Colon (tissue), 2 donors: ENCODE data around the gene DDRGK1.

ENCODE experiments used
- FAIRE-seq: peaks from 2 replicates; lab custom pipeline; 2012; peaks lifted over from hg19 to GRCh38; lab: Jason Lieb, UNC
- donor health status: control.
- donor health status: control.

Gene DDRGK1

DNA sequence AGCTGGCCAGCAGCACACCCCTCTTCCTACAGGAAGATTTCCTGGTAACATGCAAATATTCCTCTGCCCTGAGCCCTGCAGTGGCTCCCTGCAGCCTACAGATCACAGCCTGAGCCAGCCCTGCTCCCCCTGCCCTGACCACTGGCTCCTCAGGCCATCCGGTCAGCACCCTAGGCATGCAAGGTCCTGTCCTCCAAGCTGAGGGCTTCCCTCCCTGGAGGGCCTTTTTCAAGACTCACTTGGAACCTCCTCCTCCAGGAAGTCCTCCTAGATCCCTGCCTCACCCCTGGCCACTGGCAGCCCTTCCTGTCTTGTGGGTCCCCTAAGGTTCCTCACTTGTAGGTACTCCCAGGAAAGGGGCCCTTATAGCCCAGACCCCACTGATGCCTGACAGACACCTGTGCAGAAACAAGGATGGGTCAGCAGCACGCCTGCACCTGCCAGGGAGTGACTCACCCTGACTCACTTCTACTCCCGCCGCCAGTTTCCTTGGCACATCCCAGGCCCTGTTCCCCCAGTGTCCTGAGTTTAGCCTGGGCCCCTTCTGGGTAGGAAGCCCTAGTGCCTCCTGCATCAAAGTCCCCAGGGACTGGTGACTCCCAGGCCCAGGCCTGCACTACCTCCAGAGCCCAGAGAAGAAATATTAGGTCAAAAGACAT lies 31.3 kb upstream of the DDRGK1 start:
- FAIRE-seq: no peak

GRCh38 chr20:3233991-3234498 lies 29.6 kb upstream of the DDRGK1 start:
- FAIRE-seq: no peak

DNA sequence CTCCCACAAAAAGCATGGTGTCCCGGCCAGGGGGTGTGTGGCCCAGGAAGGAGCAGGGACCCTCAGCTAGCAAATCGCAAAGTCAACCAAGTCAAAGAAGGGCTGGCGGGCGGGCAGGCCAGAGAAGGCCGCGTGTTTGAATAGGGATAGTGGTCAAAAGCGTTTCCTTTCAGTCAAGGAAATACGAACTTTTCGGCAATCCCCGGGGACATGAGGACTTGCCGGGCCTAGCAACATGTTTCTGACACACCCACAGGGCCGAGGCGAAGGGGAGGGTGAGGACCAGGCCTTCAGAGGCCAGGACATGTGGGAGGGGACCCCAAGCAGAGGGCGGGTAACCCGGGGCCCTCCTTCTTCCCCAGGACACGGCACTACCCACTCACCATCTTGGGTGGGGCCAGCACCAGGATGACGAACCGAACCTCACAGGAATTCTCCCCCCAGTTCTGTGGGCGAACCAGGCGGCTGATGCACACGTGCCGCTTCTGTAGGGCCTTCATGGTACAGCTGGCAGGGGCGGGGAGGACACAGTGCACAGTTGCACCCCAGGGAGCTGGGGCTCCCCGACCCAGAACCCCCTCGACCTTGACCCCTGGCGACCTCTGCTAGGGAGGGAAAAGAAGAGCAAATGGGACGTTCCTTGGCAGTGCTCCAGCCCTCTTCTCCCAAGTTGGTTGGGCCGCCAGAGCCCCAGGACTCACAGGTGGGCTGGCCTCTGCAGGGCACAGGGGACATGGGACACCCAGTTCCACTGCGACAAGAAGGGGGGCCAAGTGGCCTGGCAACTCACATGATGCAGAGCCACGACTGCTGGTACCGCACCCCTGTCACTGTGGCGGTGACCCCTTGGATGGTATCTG lies 28.9 kb upstream of the DDRGK1 start:
- no peak for FAIRE-seq

GRCh38 chr20:3231889-3232588 lies 27.6 kb upstream of the DDRGK1 start:
- no peak for FAIRE-seq

DNA sequence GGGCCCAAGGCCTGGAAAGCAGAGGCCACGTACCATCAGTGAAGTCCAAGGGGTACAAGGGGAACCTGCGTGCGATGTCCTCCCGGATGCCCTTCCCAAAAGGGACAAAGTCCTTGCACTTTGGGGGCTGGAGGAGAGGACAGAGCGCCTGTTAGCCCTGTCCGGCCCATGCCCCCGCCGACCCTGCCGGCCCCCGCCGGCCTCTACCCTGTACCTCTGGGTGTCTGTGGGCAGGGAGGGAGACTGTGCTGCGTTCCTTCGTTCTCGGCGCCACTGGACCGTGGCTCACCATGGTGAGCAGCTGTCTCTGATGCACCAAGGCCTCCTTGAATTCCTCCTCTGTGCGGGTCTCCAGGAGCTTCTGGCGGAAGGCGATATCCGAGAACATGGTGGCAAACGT lies 26.6 kb upstream of the DDRGK1 start:
- no peak for FAIRE-seq

GRCh38 chr20:3229798-3230197 lies 25.3 kb upstream of the DDRGK1 start:
- FAIRE-seq: no peak

DNA sequence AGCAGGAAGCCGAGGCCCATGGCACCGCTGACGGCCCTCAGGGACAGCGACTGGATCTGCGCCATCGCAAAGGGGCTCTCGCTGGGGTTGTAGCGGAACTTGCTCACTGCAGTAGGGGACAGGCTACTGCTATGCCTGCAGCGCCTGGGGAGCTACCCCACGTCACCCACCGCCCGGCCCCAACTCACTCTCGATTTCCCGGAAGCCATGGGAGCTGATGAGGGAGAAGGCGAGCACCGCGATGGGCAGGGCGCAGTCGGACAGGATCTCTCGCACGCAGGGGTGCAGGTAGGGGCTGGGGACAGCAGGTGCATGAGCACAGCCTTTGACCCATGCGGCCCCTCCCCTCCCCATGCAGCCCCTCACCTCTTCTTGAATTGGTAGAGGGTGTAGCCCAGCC lies 24.7 kb upstream of the DDRGK1 start:
- no peak for FAIRE-seq

DNA sequence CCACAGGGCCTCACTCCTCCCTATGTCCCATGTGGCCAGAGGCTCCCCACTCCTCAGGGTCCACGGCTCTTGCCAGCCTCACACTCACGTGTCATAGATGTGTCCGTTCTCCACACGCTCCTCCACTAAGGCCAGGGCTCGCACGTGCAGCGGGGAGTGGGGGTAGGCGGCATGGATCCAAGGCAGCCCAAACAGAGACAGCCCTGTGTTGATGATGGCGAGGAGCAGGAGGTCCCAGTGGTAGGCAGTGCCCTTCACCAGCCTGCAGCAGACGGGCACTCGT lies 24.2 kb upstream of the DDRGK1 start:
- no peak for FAIRE-seq

- no peak for FAIRE-seq
Observed at GRCh38 chr20:3227936-3228749, 23.7 kb upstream of the DDRGK1 start.

- no peak for FAIRE-seq
Observed at GRCh38 chr20:3227506-3227905, 23.0 kb upstream of the DDRGK1 start.

- no peak for FAIRE-seq
Observed at GRCh38 chr20:3226864-3227263, 22.4 kb upstream of the DDRGK1 start.

DNA sequence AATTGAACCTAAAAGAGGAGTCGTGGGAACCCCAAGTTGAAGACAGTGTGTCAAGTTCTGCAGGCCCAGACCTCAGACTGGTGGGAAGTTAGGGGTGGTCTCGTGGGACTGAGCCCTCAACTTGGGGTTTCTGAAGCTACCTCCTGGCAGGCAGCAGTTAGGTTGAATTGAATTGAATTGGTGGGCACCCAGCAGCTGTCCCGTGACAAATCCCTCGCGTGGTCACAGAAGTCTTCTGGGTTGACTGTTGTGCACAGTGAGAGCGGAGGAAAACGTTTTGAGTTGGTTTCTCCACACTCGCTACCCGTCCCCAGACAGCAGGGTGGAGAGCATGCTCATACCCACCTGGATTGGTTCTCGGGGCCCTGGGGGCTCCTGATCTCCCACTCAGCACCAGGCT lies 21.6 kb upstream of the DDRGK1 start:
- FAIRE-seq: no peak

- no peak for FAIRE-seq
Observed at GRCh38 chr20:3224681-3225421, 20.4 kb upstream of the DDRGK1 start.

- no peak for FAIRE-seq
Observed at GRCh38 chr20:3223994-3224680, 19.7 kb upstream of the DDRGK1 start.

DNA sequence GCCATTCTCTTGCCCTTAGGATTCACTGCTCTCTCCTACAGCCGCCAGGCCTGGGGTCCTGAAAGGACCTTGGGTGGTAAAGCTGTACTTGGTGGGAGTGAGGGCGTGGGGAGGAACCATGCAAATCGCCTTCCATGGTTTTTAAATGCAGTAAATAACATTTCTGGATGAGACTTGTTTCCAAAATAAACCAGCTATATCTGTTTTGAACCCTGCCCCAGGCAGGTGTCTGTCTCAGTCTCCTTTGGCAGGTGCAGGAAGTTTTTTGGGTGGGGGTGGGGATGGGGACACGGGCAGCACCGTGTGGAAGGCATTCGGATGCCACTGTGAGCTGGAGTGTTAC lies 19.1 kb upstream of the DDRGK1 start:
- no peak for FAIRE-seq

GRCh38 chr20:3222635-3223600 lies 18.4 kb upstream of the DDRGK1 start:
- FAIRE-seq: no peak

GRCh38 chr20:3221398-3222226 lies 17.1 kb upstream of the DDRGK1 start:
- no peak for FAIRE-seq

DNA sequence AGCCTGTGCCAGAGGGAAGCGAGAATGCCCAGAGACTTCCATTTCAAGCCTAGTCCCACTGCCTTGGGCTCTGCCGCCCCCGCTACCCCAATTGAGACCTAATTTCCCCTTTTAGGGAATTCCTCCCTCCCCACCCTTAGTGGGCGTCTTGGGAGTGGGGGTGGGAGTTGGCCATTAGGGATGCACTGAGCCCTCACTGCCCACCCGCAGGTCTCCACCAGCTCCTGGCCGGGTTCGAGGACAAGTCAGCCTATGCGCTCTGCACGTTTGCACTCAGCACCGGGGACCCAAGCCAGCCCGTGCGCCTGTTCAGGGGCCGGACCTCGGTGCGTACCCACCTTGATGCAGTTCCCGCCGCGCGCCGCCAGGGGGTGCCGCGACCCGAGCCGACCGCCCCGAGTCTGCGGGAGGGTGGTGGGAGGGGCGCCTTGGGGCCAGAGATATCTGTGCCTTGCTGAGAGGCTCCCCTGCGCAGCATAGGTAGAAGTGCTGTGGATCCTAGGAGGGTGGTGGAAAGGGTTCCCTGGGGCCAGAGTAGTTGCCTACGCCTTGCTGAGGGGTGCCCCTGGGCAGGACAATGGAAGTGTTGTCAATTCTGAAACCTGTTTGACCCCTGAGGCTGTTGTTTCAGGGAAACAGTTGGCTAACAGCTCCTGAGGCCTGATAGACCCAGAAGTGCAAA lies 14.0 kb upstream of the DDRGK1 start:
- FAIRE-seq: no peak
